Uterus (tissue), 4 donors: Measurements from ENCODE around the gene TSFM. TPM values are rescaled to one million over a fixed set of nuclear protein-coding genes. Genes with fewer than 3 reads are reported as not detected.
A peak's percentile ranks its signal among the peaks of the same experiment; 100 is the strongest.

Experiments used
- DNase-seq, 2 donors: peaks; one replicate each; pipeline ENCODE4 v3.0.0-alpha.2; 2019 to 2020
- H3K27ac ChIP-seq, 2 donors: fragments of 200-600 bp; sonication (generic); 1 replicate in 1 of 2; 2 replicates in 1 of 2; pipeline ENCODE4 v1.5.1; 2016 to 2018
- H3K27me3 ChIP-seq, 2 donors: fragments of 200-600 bp; sonication (generic); one replicate each; pipeline ENCODE4 v1.5.1; 2018 to 2019; ENCODE audit warnings: control low read depth in 1 of 2
- H3K36me3 ChIP-seq, 2 donors: fragments of 200-600 bp; sonication (generic); one replicate each; pipeline ENCODE4 v1.5.1; 2019; ENCODE audit warnings: control low read depth in 1 of 2
- H3K4me1 ChIP-seq, 2 donors: fragments of 200-600 bp; sonication (generic); one replicate each; pipeline ENCODE4 v1.5.1; 2018 to 2019; ENCODE audit warnings: control low read depth in 1 of 2
- H3K4me3 ChIP-seq, 2 donors: fragments of 200-600 bp; sonication (generic); 1 replicate in 1 of 2; 2 replicates in 1 of 2; pipeline ENCODE4 v1.5.1; 2018 to 2019; ENCODE audit warnings: mild to moderate bottlenecking in 1 of 2
- H3K9me3 ChIP-seq, 2 donors: fragments of 200-600 bp; sonication (generic); one replicate each; pipeline ENCODE4 v1.5.1; 2019; ENCODE audit warnings: control low read depth in 1 of 2
- POLR2A ChIP-seq, 2 donors: fragments of 450-650 bp; IDR thresholded peaks; one replicate each; pipeline ENCODE4 v1.6.1; 2016; ENCODE audit warnings: antibody characterized with exemption in 2 of 2, mild to moderate bottlenecking in 1 of 2, moderate library complexity in 1 of 2
- intact Hi-C: fragments of 100-400 bp; cut with DNase I; formaldehyde crosslinking; loops from one replicate; pipeline ENCODE4 v1.15.1; 2023; ENCODE audit warnings: low total_unique reads
- total RNA-seq, 4 donors: library from RNA; depleted of rRNA in 3 of 4; stranded (reverse); fragments of >200 nt in 3 of 4; gene quantifications; one replicate each; pipeline versions ENCODE4 v1.1.0 to v1.2.4, GENCODE V29; 2014 to 2023
- TF ChIP-seq, protein P1 (sequence below), 4 experiments: fragments of 200-600 bp in 2 of 4; fragments of 450-650 bp in 2 of 4; sonication (generic) in 2 of 4; IDR thresholded peaks; one replicate each; pipeline ENCODE4 v1.5.1; 2016 to 2019; ENCODE audit warnings: antibody characterized with exemption in 4 of 4, mild to moderate bottlenecking in 2 of 4, moderate library complexity in 1 of 4
- donor health status: DM: yes; HTN: yes; CAD: no.

TSFM gene
- 10 to 100 TPM in 3 of 4 donors, 1 to 10 TPM in 1; 8.2 to 22.3 (median 16.7) TPM for total RNA-seq

DNA sequence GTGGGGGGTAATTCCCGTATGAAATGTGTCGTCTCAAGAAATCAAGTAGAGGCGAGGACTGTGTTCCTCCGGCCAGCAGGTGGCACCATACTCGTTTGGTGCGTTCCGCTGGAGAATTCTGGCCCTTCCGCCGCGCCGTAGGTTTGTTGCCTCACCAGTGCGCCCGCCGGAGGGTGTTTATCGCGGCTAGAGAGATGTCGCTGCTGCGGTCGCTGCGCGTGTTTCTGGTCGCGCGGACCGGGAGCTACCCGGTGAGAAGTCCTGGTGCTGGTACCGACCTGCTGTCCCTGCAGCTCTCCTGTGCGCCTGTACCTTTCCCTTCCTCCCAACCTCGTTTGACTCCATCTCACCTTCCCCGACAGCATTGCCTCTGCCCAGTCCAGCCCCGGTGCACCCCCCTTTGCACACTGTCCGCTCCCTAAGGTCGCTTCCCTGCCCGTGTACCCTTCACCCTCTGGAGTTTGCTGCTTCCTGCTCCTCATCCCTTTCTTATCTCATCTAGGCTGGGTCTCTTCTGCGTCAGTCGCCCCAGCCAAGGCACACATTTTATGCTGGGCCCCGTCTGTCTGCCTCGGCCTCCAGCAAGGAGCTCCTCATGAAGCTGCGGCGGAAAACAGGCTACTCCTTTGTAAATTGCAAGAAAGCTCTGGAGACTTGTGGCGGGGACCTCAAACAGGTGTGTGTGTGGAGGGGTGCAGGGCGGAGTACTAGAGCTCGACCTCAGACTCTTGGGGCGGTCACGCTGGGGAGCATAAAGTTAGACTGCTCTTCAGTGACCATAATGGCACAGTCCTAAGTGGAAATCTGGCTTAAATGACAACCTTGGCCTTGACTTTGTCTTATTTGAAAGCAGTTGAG is at the start of gene TSFM:
TSS of gene TSFM (plus strand) at position 180 of the 858 bp plus-strand sequence. CDS start at position 195, 15 bp downstream.
- Histone ChIP-seq H3K36me3 (no peaks in the 10 kb centered on the region), H3K27me3 (no peaks in the 10 kb centered on the region), H3K27ac (peak within 1 kb of the TSS; percentile 67 to 73), H3K4me3 (peak within 1 kb of the TSS; percentile 68 to 91), H3K4me1 (no peaks in the 10 kb centered on the region), H3K9me3 (no peaks in the 10 kb centered on the region)
- DNase-seq: peak; percentile 95 to 97
- intact Hi-C loops: no loop called here
- TF ChIP-seq POLR2A (IDR thresholded peaks at IDR 0.05): peak in 1 of 2 donors; percentile 54
- TF ChIP-seq, protein P1, sequence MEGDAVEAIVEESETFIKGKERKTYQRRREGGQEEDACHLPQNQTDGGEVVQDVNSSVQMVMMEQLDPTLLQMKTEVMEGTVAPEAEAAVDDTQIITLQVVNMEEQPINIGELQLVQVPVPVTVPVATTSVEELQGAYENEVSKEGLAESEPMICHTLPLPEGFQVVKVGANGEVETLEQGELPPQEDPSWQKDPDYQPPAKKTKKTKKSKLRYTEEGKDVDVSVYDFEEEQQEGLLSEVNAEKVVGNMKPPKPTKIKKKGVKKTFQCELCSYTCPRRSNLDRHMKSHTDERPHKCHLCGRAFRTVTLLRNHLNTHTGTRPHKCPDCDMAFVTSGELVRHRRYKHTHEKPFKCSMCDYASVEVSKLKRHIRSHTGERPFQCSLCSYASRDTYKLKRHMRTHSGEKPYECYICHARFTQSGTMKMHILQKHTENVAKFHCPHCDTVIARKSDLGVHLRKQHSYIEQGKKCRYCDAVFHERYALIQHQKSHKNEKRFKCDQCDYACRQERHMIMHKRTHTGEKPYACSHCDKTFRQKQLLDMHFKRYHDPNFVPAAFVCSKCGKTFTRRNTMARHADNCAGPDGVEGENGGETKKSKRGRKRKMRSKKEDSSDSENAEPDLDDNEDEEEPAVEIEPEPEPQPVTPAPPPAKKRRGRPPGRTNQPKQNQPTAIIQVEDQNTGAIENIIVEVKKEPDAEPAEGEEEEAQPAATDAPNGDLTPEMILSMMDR (IDR thresholded peaks at IDR 0.05): peak; percentile 93 to 98 (median 97)

DNA sequence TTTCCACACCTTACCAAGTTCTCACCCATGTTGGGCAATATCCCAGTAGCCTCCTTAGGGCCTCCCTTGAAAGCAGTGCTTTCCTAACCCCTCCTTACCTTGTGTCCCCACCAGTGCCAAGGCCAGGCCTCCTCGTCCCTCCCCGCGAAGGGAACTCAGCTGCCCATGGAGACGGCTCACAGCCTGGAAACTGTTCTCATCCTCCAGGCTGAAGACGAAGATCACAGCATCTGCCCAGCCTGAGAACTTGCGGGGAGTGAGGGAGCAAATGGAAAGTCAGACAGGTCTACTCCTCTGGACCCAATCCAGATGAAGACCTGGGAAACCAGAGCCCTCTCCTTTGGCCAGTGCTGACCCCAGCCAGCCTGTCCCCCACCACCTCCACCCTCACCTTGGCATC is 48.7 kb upstream of the TSFM start:
- intact Hi-C loops: no loop called here
- Histone ChIP-seq H3K27me3 (peaks cover 13 to 29% of the 10 kb centered on the region in 2 donors), H3K36me3 (no peaks in the 10 kb centered on the region), H3K4me3 (no peak overlapping the region), H3K4me1 (peaks cover 0 to 29% of the 10 kb centered on the region in 2 donors), H3K27ac (no peak overlapping the region), H3K9me3 (no peaks in the 10 kb centered on the region)
- no peak for TF ChIP-seq POLR2A (IDR thresholded peaks at IDR 0.05)
- TF ChIP-seq, protein P1 (IDR thresholded peaks at IDR 0.05): no peak
- no peak for DNase-seq

DNA sequence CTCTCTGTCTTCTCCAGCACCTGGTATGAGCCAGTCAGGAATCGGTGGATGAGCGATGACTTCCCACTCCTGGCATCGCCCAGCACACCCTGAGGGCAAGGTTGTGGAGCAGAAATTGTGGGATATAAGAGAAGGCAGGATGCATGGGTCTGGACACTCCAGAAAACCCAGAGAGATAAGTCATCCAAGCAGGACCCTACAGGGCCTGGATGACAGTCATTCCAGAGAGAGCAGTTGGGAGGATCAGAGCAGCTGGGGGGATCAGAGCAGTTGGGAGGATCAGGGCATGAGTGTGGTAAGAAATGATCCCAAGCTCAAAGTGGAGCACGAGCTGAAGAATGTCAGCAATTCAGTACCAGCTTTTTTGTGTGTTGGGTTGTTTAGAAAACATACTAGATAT is 48.0 kb upstream of the TSFM start:
- no peak for DNase-seq
- Histone ChIP-seq H3K36me3 (no peaks in the 10 kb centered on the region), H3K27me3 (peaks cover 17 to 29% of the 10 kb centered on the region in 2 donors), H3K4me1 (peaks cover 0 to 29% of the 10 kb centered on the region in 2 donors), H3K4me3 (no peak overlapping the region), H3K9me3 (no peaks in the 10 kb centered on the region), H3K27ac (no peak overlapping the region)
- TF ChIP-seq POLR2A (IDR thresholded peaks at IDR 0.05): no peak
- TF ChIP-seq, protein P1 (IDR thresholded peaks at IDR 0.05): no peak
- intact Hi-C loops: no loop called here

DNA sequence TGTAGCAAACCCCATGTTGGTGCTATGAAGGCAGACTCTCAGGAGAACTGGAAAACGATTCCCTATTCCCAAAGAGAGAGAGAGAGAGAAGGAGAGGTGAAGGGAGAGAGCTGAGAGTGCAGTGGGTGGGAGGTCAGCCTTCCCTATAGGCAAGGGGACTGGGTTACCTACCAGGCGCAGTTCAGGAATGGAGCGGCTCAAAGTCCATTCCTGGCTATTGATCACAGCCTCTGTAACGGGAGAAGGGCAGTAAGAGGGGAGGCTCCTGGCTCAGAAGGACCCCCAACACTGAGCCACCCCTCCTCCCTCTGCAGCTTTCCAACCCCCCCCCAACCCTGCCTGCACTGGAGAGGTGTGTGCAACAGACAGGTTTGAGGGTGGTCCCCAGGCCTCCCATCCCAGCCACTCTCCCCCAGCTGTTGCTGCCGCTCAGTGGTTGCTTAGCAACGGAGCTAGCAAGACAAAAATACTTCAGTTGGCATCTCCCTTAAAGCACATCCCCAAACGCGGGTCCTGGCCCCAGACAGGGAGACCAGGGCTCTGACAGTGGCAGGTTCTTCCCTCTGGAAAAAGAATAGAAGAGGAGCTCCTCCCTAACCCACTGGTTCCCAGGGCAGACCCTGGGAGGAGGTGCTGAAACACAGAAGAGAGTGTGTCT is 47.3 kb upstream of the TSFM start:
- Histone ChIP-seq H3K27ac (no peak overlapping the region), H3K27me3 (peaks cover 18 to 29% of the 10 kb centered on the region in 2 donors), H3K9me3 (no peaks in the 10 kb centered on the region), H3K4me1 (peaks cover 0 to 29% of the 10 kb centered on the region in 2 donors), H3K36me3 (no peaks in the 10 kb centered on the region), H3K4me3 (no peak overlapping the region)
- TF ChIP-seq, protein P1 (IDR thresholded peaks at IDR 0.05): no peak
- no peak for TF ChIP-seq POLR2A (IDR thresholded peaks at IDR 0.05)
- intact Hi-C loops: no loop called here
- no peak for DNase-seq
